Hippocampal formation (tissue), 2 donors: ENCODE results near the gene CNTNAP1.
A peak's percentile ranks its signal among the peaks of the same experiment; 100 is the strongest.
"Not testable (repeated sequence)": the region's sequence is repeated elsewhere in the genome, so short reads cannot be mapped to it uniquely, and the experiment has no call there.

ENCODE experiments used
- DNase-seq, 2 donors: peaks; one replicate each; lab custom pipeline; 2025; lab: John Stamatoyannopoulos, UW

The CNTNAP1 gene

GRCh38 chr17:42740699-42741098, 58.4 kb downstream of the CNTNAP1 start:
- DNase-seq: no peak

GRCh38 chr17:42742916-42743315, 60.6 kb downstream of the CNTNAP1 start:
- DNase-seq: not testable (repeated sequence)

GRCh38 chr17:42743595-42744282, 61.4 kb downstream of the CNTNAP1 start:
- no peak for DNase-seq

- DNase-seq: no peak
Observed at GRCh38 chr17:42744283-42744805, 62.0 kb downstream of the CNTNAP1 start.

GRCh38 chr17:42744806-42745617, 62.7 kb downstream of the CNTNAP1 start, which contains the start of gene EZH1:
EZH1 (minus strand) TSS chr17:42745040; CDS start chr17:42728941, 16,099 bp downstream.
- DNase-seq: peak; percentile 79 to 89

GRCh38 chr17:42748202-42748907, 66.0 kb downstream of the CNTNAP1 start:
- DNase-seq: no peak

- no peak for DNase-seq
Observed at GRCh38 chr17:42748908-42749798, 66.8 kb downstream of the CNTNAP1 start.
